HG03565 (cell line): ENCODE measurements around the gene GNG13.
"Not testable (repeated sequence)": the region's sequence is repeated elsewhere in the genome, so short reads cannot be mapped to it uniquely, and the experiment has no call there.

Experiments
- ATAC-seq: cut with Tn5 transposase; IDR thresholded peaks from one replicate; pipeline ENCODE4 v1.9.1; 2021; ENCODE audit warnings: mild to moderate bottlenecking, moderate library complexity; ENCODE audit not compliant: unreplicated experiment

Gene GNG13

GRCh38 chr16:764848-765487 lies 35.6 kb downstream of the GNG13 start:
- ATAC-seq = no peak

GRCh38 chr16:764184-764750 lies 36.3 kb downstream of the GNG13 start:
- no peak for ATAC-seq

- no peak for ATAC-seq
These were observed 37.0 kb downstream of the GNG13 start for GRCh38 chr16:763369-764183.

GRCh38 chr16:762595-763268 lies 37.8 kb downstream of the GNG13 start:
- no peak for ATAC-seq

- ATAC-seq = no peak
These were observed 38.7 kb downstream of the GNG13 start for GRCh38 chr16:761625-762513.

GRCh38 chr16:760545-761343 lies 39.8 kb downstream of the GNG13 start, which contains the start of gene MSLN:
Gene MSLN (plus strand): TSS chr16:760734. CDS start chr16:762681, 1,947 bp downstream.
- ATAC-seq = no peak

- ATAC-seq = no peak
These were observed 40.5 kb downstream of the GNG13 start for GRCh38 chr16:760065-760464.

- no peak for ATAC-seq
These were observed 41.2 kb downstream of the GNG13 start for GRCh38 chr16:759110-759910.

GRCh38 chr16:756428-756827 lies 44.1 kb downstream of the GNG13 start:
- ATAC-seq = no peak

- no peak for ATAC-seq
These were observed 45.9 kb downstream of the GNG13 start for GRCh38 chr16:754656-755055.

GRCh38 chr16:754121-754607 lies 46.4 kb downstream of the GNG13 start:
- not testable (repeated sequence) for ATAC-seq

- ATAC-seq = no peak
These were observed 48.6 kb downstream of the GNG13 start for GRCh38 chr16:752007-752312.

GRCh38 chr16:751152-752006 lies 49.2 kb downstream of the GNG13 start:
- ATAC-seq = no peak

- ATAC-seq = no peak
These were observed 50.0 kb downstream of the GNG13 start for GRCh38 chr16:750485-750884.

GRCh38 chr16:749010-749409 lies 51.5 kb downstream of the GNG13 start:
- no peak for ATAC-seq
